ENCODE data around the gene STAC. TPM values are rescaled to one million over a fixed set of nuclear protein-coding genes. Genes with fewer than 3 reads are reported as not detected.
"Not testable (repeated sequence)": the region's sequence is repeated elsewhere in the genome, so short reads cannot be mapped to it uniquely, and the experiment has no call there.

The STAC gene
- total RNA-seq, 2 donors from 2014 or later: 0.29 TPM; not detected in 1

- no peak overlapping the region for H3K27ac Mint-ChIP-seq
- no peak for ATAC-seq
- H3K9me3 Mint-ChIP-seq: no peaks in the 10 kb centered on the region
- H3K36me3 Mint-ChIP-seq: no peaks in the 10 kb centered on the region
- H3K4me3 Mint-ChIP-seq: no peak overlapping the region
- no peak for DNase-seq (ENCODE audit: low spot score)
- H3K4me1 Mint-ChIP-seq (ENCODE audit: low read depth in 2 of 2): no peaks in the 10 kb centered on the region
- no peaks in the 10 kb centered on the region for H3K27me3 Mint-ChIP-seq
Measured at GRCh38 chr3:36489679-36490425, 109.5 kb downstream of the STAC start.

- Mint-ChIP-seq H3K27ac (no peak overlapping the region), H3K4me3 (no peak overlapping the region), H3K4me1 (ENCODE audit: low read depth in 2 of 2) (peaks cover 0 to 4% of the 10 kb centered on the region in 2 donors), H3K9me3 (no peaks in the 10 kb centered on the region), H3K27me3 (peaks cover 0 to 8% of the 10 kb centered on the region in 2 donors), H3K36me3 (peaks cover 4% of the 10 kb centered on the region)
- ATAC-seq (no peak), DNase-seq (ENCODE audit: low spot score) (no peak)
Measured at GRCh38 chr3:36493051-36493450, 112.7 kb downstream of the STAC start.

GRCh38 chr3:36494461-36495109, 114.3 kb downstream of the STAC start:
- peak; percentile 46 to 66 for ATAC-seq
- Mint-ChIP-seq H3K4me1 (ENCODE audit: low read depth in 2 of 2) (peaks cover 0 to 4% of the 10 kb centered on the region in 2 donors), H3K27ac (no peak overlapping the region), H3K4me3 (no peak overlapping the region), H3K9me3 (no peaks in the 10 kb centered on the region), H3K36me3 (peaks cover 4% of the 10 kb centered on the region), H3K27me3 (peaks cover 0 to 8% of the 10 kb centered on the region in 2 donors)
- DNase-seq (ENCODE audit: low spot score): no peak

DNA sequence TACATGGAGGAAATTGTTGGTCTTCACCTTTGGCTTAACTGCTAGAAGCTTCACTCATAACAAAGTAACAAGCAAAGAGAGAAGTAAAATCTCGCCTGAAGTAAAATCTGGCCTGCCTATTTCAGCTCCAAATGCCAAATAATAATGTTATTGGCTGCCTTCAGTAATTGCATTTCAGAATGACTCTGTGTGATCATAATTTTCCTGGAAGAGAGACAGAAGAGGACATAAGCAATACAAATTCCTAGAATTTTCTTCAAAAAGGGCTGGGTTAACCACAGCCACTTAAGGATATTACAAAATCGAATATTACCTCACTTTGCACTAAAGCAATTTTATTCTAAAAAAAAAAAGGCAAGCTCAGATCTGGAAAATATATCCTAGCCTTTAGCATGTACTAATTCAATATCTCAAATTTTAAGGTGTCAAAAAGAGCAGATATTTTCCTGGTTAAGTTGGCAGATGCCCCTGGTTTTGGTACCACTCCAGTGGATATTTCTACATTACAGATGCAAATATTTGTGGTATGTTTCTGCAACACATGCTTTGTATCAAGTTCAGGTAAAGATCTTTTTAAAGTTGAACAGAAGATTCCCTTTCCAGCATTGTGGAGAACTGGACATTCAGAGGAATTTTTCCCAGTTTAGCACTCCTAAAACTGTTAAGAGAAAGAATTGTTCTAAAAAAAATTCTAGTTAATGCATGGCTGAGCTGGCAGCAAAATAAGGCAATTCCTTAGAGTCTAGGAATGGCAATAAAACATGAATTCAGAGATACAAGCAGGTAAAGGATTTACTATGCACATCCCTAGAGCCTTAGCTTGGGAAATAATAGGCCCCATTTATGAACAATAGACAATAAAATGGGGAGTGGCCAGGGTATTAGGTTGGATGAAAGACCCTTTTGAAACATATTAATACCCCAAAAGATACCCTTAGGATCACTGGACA, 116.7 kb downstream of the STAC start:
- no peak for DNase-seq (ENCODE audit: low spot score)
- no peak overlapping the region for H3K27ac Mint-ChIP-seq
- peaks cover 0 to 4% of the 10 kb centered on the region in 2 donors for H3K4me1 Mint-ChIP-seq (ENCODE audit: low read depth in 2 of 2)
- peak in 1 of 2 donors; percentile 53 for ATAC-seq
- H3K9me3 Mint-ChIP-seq: no peaks in the 10 kb centered on the region
- H3K36me3 Mint-ChIP-seq: peaks cover 4% of the 10 kb centered on the region
- peaks cover 0 to 8% of the 10 kb centered on the region in 2 donors for H3K27me3 Mint-ChIP-seq
- H3K4me3 Mint-ChIP-seq: no peak overlapping the region

DNA sequence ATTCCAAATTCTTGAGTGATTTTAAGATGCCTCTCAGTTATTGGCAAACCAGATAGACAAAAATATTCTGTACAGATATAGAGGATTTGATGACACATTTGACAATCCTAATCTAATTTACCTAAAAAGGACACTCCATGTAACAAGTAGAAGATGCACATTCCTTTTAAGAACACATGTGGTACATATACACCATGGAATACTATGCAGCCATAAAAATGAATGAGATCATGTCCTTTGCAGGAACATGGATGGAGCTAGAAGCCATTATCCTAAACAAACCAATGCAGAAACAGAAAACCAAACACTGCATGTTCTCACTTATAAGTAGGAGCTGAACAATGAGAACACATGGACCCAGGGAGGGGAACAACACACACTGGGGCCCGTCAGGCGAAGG, 119.7 kb downstream of the STAC start:
- not testable (repeated sequence) for H3K9me3 Mint-ChIP-seq; ATAC-seq; H3K4me1 Mint-ChIP-seq (ENCODE audit: low read depth in 2 of 2); H3K27me3 Mint-ChIP-seq; DNase-seq (ENCODE audit: low spot score); H3K36me3 Mint-ChIP-seq; H3K27ac Mint-ChIP-seq; H3K4me3 Mint-ChIP-seq

DNA sequence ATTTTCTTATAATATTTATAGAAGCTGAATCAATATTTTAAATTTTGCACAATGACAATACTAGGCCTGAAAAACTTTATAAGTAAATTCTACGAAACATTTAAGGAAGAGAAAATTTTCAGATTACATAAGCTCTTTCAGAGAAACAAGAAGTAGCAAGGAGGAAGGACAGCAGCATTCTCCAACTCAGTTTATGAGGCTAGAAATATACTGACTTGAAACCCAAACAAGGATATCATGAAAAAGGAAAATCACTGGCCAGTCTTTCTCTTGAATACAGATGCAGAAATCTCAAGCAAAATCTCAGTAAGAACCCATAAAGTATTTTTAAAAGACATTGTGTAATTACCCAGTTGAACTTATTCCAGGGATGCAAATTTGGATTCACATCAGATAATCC, 121.3 kb downstream of the STAC start:
- ATAC-seq: no peak
- peaks cover 4% of the 10 kb centered on the region for H3K36me3 Mint-ChIP-seq
- no peak overlapping the region for H3K27ac Mint-ChIP-seq
- no peaks in the 10 kb centered on the region for H3K9me3 Mint-ChIP-seq
- DNase-seq (ENCODE audit: low spot score): no peak
- H3K4me1 Mint-ChIP-seq (ENCODE audit: low read depth in 2 of 2): peaks cover 0 to 2% of the 10 kb centered on the region in 2 donors
- H3K4me3 Mint-ChIP-seq: no peak overlapping the region
- H3K27me3 Mint-ChIP-seq: peaks cover 0 to 8% of the 10 kb centered on the region in 2 donors

- no peak for DNase-seq (ENCODE audit: low spot score)
- ATAC-seq: no peak
- H3K27ac Mint-ChIP-seq: no peak overlapping the region
- no peaks in the 10 kb centered on the region for H3K27me3 Mint-ChIP-seq
- no peaks in the 10 kb centered on the region for H3K36me3 Mint-ChIP-seq
- peaks cover 14% of the 10 kb centered on the region for H3K9me3 Mint-ChIP-seq
- no peak overlapping the region for H3K4me3 Mint-ChIP-seq
- no peaks in the 10 kb centered on the region for H3K4me1 Mint-ChIP-seq (ENCODE audit: low read depth in 2 of 2)
Measured at GRCh38 chr3:36505393-36505792, 125.1 kb downstream of the STAC start.

GRCh38 chr3:36511791-36512486, 131.6 kb downstream of the STAC start:
- Mint-ChIP-seq H3K27ac (no peak overlapping the region), H3K9me3 (peaks cover 20% of the 10 kb centered on the region), H3K4me1 (ENCODE audit: low read depth in 2 of 2) (no peaks in the 10 kb centered on the region), H3K27me3 (no peaks in the 10 kb centered on the region), H3K36me3 (no peaks in the 10 kb centered on the region), H3K4me3 (no peak overlapping the region)
- ATAC-seq: no peak
- no peak for DNase-seq (ENCODE audit: low spot score)

DNA sequence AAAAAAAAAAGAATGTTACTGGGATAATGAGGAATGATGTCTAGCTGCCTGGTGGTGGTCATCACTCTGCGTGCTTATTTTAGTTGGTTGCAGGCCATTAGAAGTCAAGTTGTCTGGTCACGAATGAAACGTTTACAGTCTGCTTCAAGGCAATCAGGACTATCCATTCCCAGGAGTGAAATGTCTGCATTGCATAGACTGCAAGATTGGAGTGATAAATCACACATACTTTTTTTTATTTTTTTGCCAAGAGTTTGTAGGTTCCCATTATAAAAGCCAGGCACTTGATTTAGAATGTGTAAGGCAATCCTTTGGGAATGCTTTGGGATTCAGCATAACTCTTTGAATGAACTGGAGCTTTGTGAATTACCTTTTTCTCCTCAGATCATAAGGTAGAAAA, 132.3 kb downstream of the STAC start:
- H3K27me3 Mint-ChIP-seq: no peaks in the 10 kb centered on the region
- no peaks in the 10 kb centered on the region for H3K4me1 Mint-ChIP-seq (ENCODE audit: low read depth in 2 of 2)
- no peak for ATAC-seq
- no peak overlapping the region for H3K4me3 Mint-ChIP-seq
- DNase-seq (ENCODE audit: low spot score): no peak
- no peak overlapping the region for H3K27ac Mint-ChIP-seq
- peaks cover 20% of the 10 kb centered on the region for H3K9me3 Mint-ChIP-seq
- no peaks in the 10 kb centered on the region for H3K36me3 Mint-ChIP-seq

DNA sequence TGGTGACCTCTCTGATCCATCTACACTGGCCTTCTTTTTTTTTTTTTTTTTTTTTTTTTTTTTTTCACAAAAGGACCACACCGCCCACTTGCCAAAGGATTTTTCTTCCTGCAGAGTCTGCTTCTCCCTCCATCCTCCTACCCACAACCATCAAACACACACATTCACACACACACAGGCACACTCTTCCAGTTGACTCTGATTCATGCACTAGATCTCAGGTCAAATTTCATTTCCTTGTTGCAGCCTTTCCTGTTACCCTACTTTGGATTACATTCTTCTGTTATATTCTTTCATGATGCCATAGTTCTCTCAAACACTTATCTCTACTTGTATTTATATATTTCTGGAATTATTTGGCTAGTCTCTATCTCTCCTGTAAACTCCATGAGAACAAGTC, 133.9 kb downstream of the STAC start:
- peaks cover 8% of the 10 kb centered on the region for H3K9me3 Mint-ChIP-seq
- no peak overlapping the region for H3K27ac Mint-ChIP-seq
- ATAC-seq (no peak), DNase-seq (ENCODE audit: low spot score) (no peak)
- H3K27me3 Mint-ChIP-seq: no peaks in the 10 kb centered on the region
- H3K4me1 Mint-ChIP-seq (ENCODE audit: low read depth in 2 of 2): no peaks in the 10 kb centered on the region
- H3K4me3 Mint-ChIP-seq: no peak overlapping the region
- no peaks in the 10 kb centered on the region for H3K36me3 Mint-ChIP-seq

GRCh38 chr3:36519682-36520081, 139.4 kb downstream of the STAC start:
- Mint-ChIP-seq H3K27ac (no peak overlapping the region), H3K4me1 (ENCODE audit: low read depth in 2 of 2) (no peaks in the 10 kb centered on the region), H3K36me3 (no peaks in the 10 kb centered on the region), H3K4me3 (no peak overlapping the region), H3K9me3 (peaks cover 6% of the 10 kb centered on the region), H3K27me3 (no peaks in the 10 kb centered on the region)
- ATAC-seq (no peak), DNase-seq (ENCODE audit: low spot score) (no peak)

GRCh38 chr3:36520241-36521006, 140.1 kb downstream of the STAC start:
- Mint-ChIP-seq H3K27me3 (no peaks in the 10 kb centered on the region), H3K9me3 (peaks cover 2% of the 10 kb centered on the region), H3K4me1 (ENCODE audit: low read depth in 2 of 2) (no peaks in the 10 kb centered on the region), H3K36me3 (no peaks in the 10 kb centered on the region), H3K27ac (no peak overlapping the region), H3K4me3 (no peak overlapping the region)
- no peak for ATAC-seq
- DNase-seq (ENCODE audit: low spot score): no peak

DNA sequence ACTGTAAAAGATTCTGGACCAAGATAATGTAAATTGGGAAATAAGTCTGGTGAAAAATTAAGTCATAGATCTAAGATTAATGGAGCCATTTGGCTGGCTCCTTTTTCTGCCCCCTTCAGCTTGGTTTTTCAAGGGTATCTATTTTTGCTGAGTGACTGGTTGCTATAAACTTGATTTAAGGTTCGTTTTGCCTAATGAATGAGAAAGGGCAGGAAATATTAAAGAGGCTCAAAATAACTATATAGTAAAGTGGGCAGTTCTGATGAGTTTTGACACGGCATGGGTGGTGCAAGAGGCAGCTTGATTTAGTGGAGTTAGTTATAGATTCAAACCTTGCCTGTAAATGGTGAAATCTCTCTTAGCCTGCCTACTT, 140.7 kb downstream of the STAC start:
- H3K4me3 Mint-ChIP-seq: no peak overlapping the region
- H3K9me3 Mint-ChIP-seq: no peaks in the 10 kb centered on the region
- no peaks in the 10 kb centered on the region for H3K36me3 Mint-ChIP-seq
- no peaks in the 10 kb centered on the region for H3K27me3 Mint-ChIP-seq
- DNase-seq (ENCODE audit: low spot score) (no peak), ATAC-seq (no peak)
- no peak overlapping the region for H3K27ac Mint-ChIP-seq
- H3K4me1 Mint-ChIP-seq (ENCODE audit: low read depth in 2 of 2): no peaks in the 10 kb centered on the region
